ENCODE measurements around the gene HSD17B13.

HSD17B13 gene

DNA sequence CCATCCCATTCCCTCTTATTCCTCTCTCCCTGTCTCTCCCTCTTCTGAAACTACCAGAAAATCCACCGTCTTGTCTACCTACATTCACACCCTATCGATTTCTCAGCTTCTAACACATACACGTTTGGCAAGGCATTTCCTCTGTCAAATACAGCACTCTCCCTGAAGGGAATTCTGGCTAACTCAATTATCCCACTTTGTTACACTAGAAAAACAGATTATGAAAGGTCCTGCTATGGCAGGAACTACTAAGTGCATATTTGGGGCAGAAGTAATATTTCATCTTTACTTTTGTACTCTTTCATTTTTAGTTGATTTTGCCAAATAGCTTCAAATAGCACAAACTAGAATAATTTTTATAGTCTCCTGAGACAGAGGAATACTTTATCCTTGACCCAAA lies 55.7 kb downstream of the HSD17B13 start:
- TF ChIP-seq, protein P1, sequence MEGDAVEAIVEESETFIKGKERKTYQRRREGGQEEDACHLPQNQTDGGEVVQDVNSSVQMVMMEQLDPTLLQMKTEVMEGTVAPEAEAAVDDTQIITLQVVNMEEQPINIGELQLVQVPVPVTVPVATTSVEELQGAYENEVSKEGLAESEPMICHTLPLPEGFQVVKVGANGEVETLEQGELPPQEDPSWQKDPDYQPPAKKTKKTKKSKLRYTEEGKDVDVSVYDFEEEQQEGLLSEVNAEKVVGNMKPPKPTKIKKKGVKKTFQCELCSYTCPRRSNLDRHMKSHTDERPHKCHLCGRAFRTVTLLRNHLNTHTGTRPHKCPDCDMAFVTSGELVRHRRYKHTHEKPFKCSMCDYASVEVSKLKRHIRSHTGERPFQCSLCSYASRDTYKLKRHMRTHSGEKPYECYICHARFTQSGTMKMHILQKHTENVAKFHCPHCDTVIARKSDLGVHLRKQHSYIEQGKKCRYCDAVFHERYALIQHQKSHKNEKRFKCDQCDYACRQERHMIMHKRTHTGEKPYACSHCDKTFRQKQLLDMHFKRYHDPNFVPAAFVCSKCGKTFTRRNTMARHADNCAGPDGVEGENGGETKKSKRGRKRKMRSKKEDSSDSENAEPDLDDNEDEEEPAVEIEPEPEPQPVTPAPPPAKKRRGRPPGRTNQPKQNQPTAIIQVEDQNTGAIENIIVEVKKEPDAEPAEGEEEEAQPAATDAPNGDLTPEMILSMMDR (IDR thresholded peaks at IDR 0.05; ENCODE audit: low read depth, low read length) = no peak
- DNase-seq (ENCODE audit: extremely low read depth, low read depth) = no peak

DNA sequence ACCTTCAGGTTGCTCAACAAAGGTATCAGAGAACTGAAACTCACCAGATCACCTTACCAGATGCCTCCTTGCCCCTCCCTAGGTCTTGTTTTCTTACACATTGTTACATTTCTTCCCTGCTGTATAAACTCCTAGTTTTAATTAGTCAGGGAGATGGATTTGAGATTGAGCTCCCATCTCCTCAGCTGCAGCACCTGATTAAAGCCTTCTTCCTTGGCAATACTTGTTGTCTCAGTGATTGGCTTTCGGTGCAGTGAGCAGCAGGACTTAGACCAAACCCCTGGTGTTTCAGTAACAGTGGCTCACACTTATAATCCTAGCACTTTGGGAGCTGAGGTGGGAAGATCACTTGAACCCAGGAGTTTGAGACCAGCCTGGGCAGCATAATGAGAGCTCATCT lies 59.8 kb downstream of the HSD17B13 start:
- no peak for DNase-seq (ENCODE audit: extremely low read depth, low read depth)
- TF ChIP-seq, protein P1 (IDR thresholded peaks at IDR 0.05; ENCODE audit: low read depth, low read length) = no peak

DNA sequence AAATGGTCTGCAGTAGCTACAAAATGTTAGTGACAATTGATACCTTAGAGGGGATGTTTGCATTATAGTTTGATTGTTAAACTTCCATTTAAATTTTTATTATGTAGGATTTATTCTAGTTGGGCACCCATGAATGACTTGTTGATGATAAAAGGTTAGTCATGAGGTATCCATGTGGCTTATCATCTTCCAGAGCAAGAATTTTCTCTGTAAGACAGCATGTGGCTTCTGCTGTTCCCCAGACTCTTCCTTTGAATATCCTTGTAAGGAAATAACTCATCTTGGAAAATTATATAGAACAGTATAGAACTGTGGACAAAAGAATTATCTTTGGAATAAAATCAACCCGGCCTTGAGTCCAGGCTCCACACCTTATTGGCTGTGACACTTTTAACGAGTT lies 62.2 kb downstream of the HSD17B13 start:
- no peak for DNase-seq (ENCODE audit: extremely low read depth, low read depth)
- TF ChIP-seq, protein P1 (IDR thresholded peaks at IDR 0.05; ENCODE audit: low read depth, low read length) = no peak

DNA sequence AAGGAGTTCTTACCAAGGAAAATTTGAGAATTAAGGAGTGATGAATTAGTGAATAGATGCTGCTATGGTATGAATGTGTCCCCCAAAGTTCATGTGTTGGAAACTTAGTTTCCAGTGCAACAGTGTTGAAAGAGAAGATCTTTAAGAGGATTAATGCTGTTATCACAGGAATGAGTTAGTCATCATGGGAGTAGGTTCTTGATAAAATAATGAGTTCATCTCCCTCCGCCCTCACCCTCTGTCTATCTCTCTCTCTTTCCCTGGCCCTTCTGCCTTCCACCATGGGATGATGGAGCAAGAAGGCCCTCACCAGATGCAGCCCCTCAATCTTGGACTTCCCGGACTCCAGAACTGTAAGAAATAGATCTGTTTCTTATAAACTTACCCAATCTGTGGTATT lies 64.0 kb downstream of the HSD17B13 start:
- DNase-seq (ENCODE audit: extremely low read depth, low read depth) = no peak
- TF ChIP-seq, protein P1 (IDR thresholded peaks at IDR 0.05; ENCODE audit: low read depth, low read length) = no peak

DNA sequence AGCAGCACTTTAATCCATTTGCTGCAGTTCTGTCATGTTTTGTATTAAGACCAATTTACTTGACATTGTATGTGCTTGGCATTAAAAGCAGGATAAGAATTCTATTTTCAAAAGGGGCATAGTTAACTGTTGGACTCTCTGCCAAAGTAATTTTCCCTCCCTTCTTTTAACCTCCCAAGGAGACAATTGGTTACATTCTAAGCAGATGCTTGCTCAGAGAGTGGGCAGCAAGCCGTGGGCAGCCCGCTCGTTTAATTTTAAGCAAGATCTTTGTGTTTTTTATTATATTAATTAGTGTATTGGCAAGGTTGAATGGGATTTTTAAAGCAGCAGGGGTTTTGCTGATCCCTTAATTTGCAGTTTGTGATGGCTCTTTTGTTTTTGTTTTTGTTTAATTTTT lies 65.2 kb downstream of the HSD17B13 start:
- TF ChIP-seq, protein P1 (IDR thresholded peaks at IDR 0.05; ENCODE audit: low read depth, low read length) = no peak
- no peak for DNase-seq (ENCODE audit: extremely low read depth, low read depth)

DNA sequence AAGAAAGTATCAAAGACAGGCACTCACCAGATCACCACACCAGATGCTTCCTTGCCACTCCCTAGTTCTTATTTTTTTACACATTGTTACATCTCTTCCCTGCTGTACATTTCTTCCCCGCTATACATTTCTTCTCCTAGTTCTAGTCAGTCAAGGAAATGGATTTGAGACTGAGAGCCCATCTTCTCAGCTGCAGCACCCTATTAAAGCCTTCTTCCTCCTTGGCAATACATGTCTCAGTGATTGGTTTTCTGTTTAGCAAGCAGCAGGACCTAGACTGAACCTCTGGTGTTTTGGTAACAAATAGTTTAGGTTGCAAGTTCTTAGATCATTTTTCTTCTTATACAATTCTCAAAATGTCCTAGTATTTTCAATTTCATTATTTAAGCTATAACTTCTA lies 66.9 kb downstream of the HSD17B13 start:
- TF ChIP-seq, protein P1 (IDR thresholded peaks at IDR 0.05; ENCODE audit: low read depth, low read length) = no peak
- no peak for DNase-seq (ENCODE audit: extremely low read depth, low read depth)
